HFFc6 (cell line): ENCODE measurements around the gene FUCA2. TPM values are rescaled to one million over a fixed set of nuclear protein-coding genes. Genes with fewer than 3 reads are reported as not detected.

Experiments
- DNase-seq: peaks from one replicate; pipeline ENCODE4 v3.0.0-alpha.2; 2018
- H3K27ac Mint-ChIP-seq: 2 replicates; pipeline ENCODE4 v1.8.0; 2020; ENCODE audit warnings: mild to moderate bottlenecking, mixed read lengths
- H3K27me3 Mint-ChIP-seq: 2 replicates; pipeline ENCODE4 v1.8.0; 2021; ENCODE audit warnings: mild to moderate bottlenecking, moderate library complexity, mixed read lengths; ENCODE audit not compliant: insufficient read depth
- H3K36me3 Mint-ChIP-seq: 2 replicates; pipeline ENCODE4 v1.8.0; 2021; ENCODE audit warnings: low read depth, mixed read lengths
- H3K4me1 Mint-ChIP-seq: 2 replicates; pipeline ENCODE4 v1.8.0; 2020; ENCODE audit warnings: low read depth, mixed read lengths
- H3K4me3 Mint-ChIP-seq: 2 replicates; pipeline ENCODE4 v1.8.0; 2020; ENCODE audit warnings: mild to moderate bottlenecking, moderate library complexity, mixed read lengths
- H3K9me3 Mint-ChIP-seq: 2 replicates; pipeline ENCODE4 v1.8.0; 2020; ENCODE audit warnings: mild to moderate bottlenecking, mixed read lengths
- total RNA-seq, 6 experiments: library from RNA; stranded (reverse); fragmentation: NEBNext Ultra II Directional; extraction: Animal tissue kit (Norgen Biotek cat#: 25700); gene quantifications; 2 replicates in 1 of 6; 3 replicates in 5 of 6; pipeline ENCODE4 v1.2.3, GENCODE V29; 2021
- TF ChIP-seq, protein P1 (sequence below): fragments of 200-600 bp; sonication (generic); IDR thresholded peaks from 2 replicates; pipeline ENCODE4 v1.5.0; 2021; ENCODE audit warnings: antibody characterized with exemption, mild to moderate bottlenecking

Gene FUCA2
- total RNA-seq, 6 experiments from 2014 or later = 86.4 to 126 (median 121) TPM

DNA sequence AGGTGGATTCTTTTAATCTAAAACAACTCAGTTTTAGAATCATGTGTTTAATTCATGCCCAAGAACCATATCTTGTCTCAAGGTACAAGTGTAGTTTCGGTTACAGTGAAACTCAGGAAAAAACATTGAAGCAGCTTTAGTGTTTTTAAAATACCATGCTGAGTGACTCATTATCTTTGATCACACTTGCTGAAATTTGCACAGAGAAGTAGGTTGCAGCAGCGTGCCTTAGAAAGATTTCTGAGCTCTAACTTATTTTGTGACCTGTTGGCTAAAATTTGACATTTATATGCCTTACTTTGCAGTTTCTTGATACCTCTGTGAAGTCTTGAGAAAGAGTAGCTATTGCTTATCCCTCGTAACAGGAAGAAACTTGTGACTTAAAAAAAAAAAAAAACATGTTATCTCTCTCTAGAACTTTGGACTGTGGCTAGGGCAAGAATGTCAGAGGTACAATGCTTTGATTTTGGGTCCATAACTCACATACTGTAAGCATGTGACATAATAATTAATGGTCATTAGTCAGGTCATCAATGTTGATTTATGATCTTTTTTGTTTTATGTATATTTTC is 34.5 kb upstream of the FUCA2 start:
- Mint-ChIP-seq H3K27ac (no peak overlapping the region), H3K27me3 (no peaks in the 10 kb centered on the region), H3K9me3 (no peaks in the 10 kb centered on the region), H3K4me3 (peak overlapping the region; percentile 24; the same call in 1 of the 2 replicates), H3K36me3 (no peaks in the 10 kb centered on the region), H3K4me1 (peaks cover 48% of the 10 kb centered on the region)
- DNase-seq = peak; percentile 39
- TF ChIP-seq, protein P1, sequence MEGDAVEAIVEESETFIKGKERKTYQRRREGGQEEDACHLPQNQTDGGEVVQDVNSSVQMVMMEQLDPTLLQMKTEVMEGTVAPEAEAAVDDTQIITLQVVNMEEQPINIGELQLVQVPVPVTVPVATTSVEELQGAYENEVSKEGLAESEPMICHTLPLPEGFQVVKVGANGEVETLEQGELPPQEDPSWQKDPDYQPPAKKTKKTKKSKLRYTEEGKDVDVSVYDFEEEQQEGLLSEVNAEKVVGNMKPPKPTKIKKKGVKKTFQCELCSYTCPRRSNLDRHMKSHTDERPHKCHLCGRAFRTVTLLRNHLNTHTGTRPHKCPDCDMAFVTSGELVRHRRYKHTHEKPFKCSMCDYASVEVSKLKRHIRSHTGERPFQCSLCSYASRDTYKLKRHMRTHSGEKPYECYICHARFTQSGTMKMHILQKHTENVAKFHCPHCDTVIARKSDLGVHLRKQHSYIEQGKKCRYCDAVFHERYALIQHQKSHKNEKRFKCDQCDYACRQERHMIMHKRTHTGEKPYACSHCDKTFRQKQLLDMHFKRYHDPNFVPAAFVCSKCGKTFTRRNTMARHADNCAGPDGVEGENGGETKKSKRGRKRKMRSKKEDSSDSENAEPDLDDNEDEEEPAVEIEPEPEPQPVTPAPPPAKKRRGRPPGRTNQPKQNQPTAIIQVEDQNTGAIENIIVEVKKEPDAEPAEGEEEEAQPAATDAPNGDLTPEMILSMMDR = no peak

DNA sequence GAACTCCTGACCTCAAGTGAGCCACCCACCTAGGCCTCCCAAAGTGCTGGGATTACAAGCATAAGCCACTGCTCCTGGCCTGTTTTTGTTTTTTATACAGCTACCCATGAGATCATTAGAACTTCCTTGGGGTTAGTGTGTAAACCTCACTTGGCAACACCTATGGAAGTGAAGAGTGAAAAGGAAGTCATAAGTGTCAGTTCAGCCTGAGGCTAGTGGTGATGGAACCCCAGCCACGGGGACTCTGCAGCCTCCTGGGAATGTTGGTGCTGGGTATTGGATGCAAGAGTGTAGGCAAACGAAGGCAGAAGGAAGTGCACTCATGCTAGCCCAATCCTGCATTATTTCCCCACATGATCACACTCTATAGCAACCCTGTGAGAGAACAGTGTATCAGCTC is 33.6 kb upstream of the FUCA2 start:
- no peak overlapping the region for H3K27ac Mint-ChIP-seq
- TF ChIP-seq, protein P1 = no peak
- H3K4me3 Mint-ChIP-seq = no peak overlapping the region
- no peaks in the 10 kb centered on the region for H3K9me3 Mint-ChIP-seq
- H3K27me3 Mint-ChIP-seq = no peaks in the 10 kb centered on the region
- H3K4me1 Mint-ChIP-seq = peaks cover 48% of the 10 kb centered on the region
- H3K36me3 Mint-ChIP-seq = no peaks in the 10 kb centered on the region
- DNase-seq = no peak

DNA sequence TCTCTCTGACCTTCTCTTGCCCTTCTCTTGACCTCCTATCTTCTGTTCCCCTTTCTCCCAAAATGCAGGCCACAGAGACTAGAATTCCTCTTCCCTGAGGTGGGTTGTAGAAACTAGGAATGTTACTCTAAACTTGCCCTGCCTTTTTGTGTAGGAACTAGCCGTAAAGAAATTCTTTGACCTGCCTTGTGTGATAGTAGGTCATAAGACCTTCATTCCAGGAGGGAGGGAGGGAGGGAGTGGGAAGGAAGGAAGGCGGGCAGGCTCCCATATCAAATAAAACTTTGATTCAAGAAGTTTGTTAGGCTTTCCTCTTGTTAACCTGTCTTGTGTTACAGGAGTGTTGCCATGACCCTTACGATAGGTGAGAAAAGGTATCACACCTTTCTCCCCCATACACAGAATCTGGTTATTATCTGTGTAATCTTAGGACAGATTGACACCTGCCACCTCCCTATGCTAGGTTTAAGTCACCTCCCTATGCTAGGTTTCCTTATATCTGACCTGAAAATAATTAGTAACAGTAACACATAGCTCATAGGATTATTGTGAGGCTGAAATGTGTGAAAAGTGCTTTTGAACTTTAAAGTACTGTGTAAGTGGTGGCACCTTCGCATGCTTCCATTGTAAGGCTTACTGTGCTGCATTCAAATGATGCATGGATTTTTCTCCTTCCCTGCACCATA is 32.6 kb upstream of the FUCA2 start:
- Mint-ChIP-seq H3K9me3 (no peaks in the 10 kb centered on the region), H3K36me3 (no peaks in the 10 kb centered on the region), H3K4me3 (no peak overlapping the region), H3K4me1 (peaks cover 39% of the 10 kb centered on the region), H3K27me3 (no peaks in the 10 kb centered on the region), H3K27ac (no peak overlapping the region)
- TF ChIP-seq, protein P1 = no peak
- DNase-seq = no peak

DNA sequence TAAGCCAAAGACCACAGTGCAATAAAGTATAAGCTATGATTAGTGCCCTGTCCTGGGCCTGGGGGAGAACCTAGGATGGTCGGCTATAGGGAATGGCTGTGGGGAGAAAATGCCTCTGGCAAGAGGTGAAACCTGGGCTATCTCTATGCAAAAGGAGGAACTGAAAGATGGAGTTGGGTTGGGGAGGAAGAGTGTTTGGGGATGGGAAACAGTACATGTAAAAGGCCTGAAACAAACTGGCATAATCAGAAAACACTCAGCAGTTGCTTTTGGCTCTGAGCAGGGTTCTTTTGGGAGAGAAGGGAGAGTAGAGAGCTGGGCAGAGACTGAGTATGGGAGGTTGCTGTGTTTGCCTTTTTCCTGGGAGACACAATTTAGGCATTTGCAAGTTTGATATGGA is 31.9 kb upstream of the FUCA2 start:
- Mint-ChIP-seq H3K27ac (no peak overlapping the region), H3K4me1 (peaks cover 32% of the 10 kb centered on the region), H3K4me3 (no peak overlapping the region), H3K27me3 (no peaks in the 10 kb centered on the region), H3K9me3 (no peaks in the 10 kb centered on the region), H3K36me3 (no peaks in the 10 kb centered on the region)
- DNase-seq = no peak
- TF ChIP-seq, protein P1 = no peak

DNA sequence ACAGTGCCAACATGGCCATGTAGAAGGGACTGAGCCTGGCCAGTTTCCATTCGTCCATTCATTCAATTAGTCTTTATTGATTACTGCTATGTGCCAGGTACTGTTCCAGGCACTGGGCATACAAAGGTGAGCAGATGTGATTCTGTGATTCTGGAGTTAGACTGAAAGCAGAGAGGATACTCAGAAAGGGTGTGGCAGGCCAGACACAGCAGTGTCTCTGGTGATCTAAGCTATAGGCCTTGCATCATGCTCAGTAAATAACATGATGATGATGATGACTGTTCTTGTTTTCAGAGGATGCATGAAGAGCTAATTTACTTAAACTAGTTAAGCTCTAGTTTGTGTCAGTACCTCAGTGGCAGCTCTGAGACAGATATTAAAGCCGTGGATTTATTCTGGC is 31.4 kb upstream of the FUCA2 start:
- H3K27me3 Mint-ChIP-seq = no peaks in the 10 kb centered on the region
- H3K4me1 Mint-ChIP-seq = peaks cover 37% of the 10 kb centered on the region
- H3K27ac Mint-ChIP-seq = no peak overlapping the region
- no peak overlapping the region for H3K4me3 Mint-ChIP-seq
- H3K36me3 Mint-ChIP-seq = no peaks in the 10 kb centered on the region
- H3K9me3 Mint-ChIP-seq = no peaks in the 10 kb centered on the region
- TF ChIP-seq, protein P1 = no peak
- DNase-seq = peak; percentile 16
